Small intestine (tissue), 7 donors: Measurements from ENCODE around the gene DDAH1. TPM values are rescaled to one million over a fixed set of nuclear protein-coding genes. Genes with fewer than 3 reads are reported as not detected.
"Not testable (repeated sequence)": the region's sequence is repeated elsewhere in the genome, so short reads cannot be mapped to it uniquely, and the experiment has no call there.

Experiments used
- DNase-seq, 2 donors: peaks; one replicate each; pipeline versions ENCODE4 v3.0.0 to v3.0.0-alpha.2; 2013
- FAIRE-seq: peaks from 2 replicates; lab custom pipeline; 2012; peaks lifted over from hg19 to GRCh38; lab: Jason Lieb, UNC
- H3K27ac ChIP-seq, 3 donors: one replicate each; pipeline ENCODE4 v1.5.1; 2013; ENCODE audit warnings: low read length in 2 of 3, mild to moderate bottlenecking in 2 of 3, control low read depth in 1 of 3, inconsistent platforms in 1 of 3, low read depth in 1 of 3, moderate library complexity in 1 of 3
- H3K27me3 ChIP-seq, 3 donors: one replicate each; pipeline ENCODE4 v1.6.1; 2013; ENCODE audit warnings: low read length in 3 of 3, inconsistent platforms in 1 of 3; ENCODE audit not compliant: control insufficient read depth in 3 of 3, insufficient read depth in 3 of 3
- H3K36me3 ChIP-seq, 3 donors: one replicate each; pipeline ENCODE4 v1.6.1; 2013; ENCODE audit warnings: low read length in 3 of 3, inconsistent platforms in 1 of 3, low read depth in 1 of 3, mild to moderate bottlenecking in 1 of 3, moderate library complexity in 1 of 3; ENCODE audit not compliant: control insufficient read depth in 3 of 3, insufficient read depth in 2 of 3
- H3K4me1 ChIP-seq, 3 donors: one replicate each; pipeline ENCODE4 v1.6.1; 2013; ENCODE audit warnings: low read length in 2 of 3, inconsistent platforms in 1 of 3, low read depth in 1 of 3, mild to moderate bottlenecking in 1 of 3, moderate library complexity in 1 of 3; ENCODE audit not compliant: control insufficient read depth in 3 of 3, insufficient read depth in 2 of 3
- H3K4me3 ChIP-seq, 3 donors: one replicate each; pipeline ENCODE4 v1.5.1; 2013; ENCODE audit warnings: low read length in 3 of 3, control low read depth in 1 of 3, inconsistent platforms in 1 of 3, low read depth in 1 of 3, mild to moderate bottlenecking in 1 of 3, moderate library complexity in 1 of 3
- H3K9me3 ChIP-seq, 2 donors: one replicate each; pipeline ENCODE4 v1.6.1; 2013; ENCODE audit warnings: low read depth in 1 of 2, low read length in 1 of 2; ENCODE audit not compliant: control insufficient read depth in 2 of 2, insufficient read depth in 1 of 2
- WGBS, 3 donors: extraction: QIAGEN DNeasy Blood & Tissue Kit; methylation state at CpG; one replicate each; pipeline ENCODE4 v1.1.7; 2013; 5-methylcytosine and 5-hydroxymethylcytosine counted together
- polyA plus RNA-seq, 4 donors: library from polyadenylated mRNA; stranded (reverse) in 3 of 4; unstranded in 1 of 4; fragments of 200-250 nt in 3 of 4; fragments of 120-200 nt in 1 of 4; gene quantifications; one replicate each; pipeline versions ENCODE4 v1.2.1 to v1.2.3, GENCODE V29; 2013
- donor health status: healthy with polysubstance abuse.
- donor health status: control.
- donor health status: control.
- donor health status: Bipolar disorder and iron deficiency.
- donor health status: healthy.

DDAH1 gene
- polyA plus RNA-seq, 4 donors, result 21.9 to 130 (median 46.7) TPM

DNA sequence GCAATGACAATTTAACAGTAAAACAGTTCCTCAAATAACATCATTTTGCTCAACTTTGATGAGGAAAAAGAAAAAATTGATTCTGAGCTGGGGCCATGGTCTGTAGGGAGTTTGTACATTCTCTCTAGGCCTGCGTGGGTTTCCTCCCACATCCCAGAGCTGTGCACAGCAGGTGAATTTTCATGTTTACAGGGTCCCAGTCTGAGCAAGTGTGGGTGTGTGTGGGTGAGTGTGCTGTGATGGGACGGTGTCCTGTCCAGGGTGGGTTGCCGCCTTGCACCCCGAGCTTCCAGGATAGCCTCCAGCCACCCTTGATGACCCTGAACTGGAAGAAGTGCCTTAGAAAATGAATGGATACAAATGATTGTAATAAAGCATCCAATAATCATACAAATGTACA lies 112.9 kb downstream of the DDAH1 start:
- no peaks in the 10 kb centered on the region for H3K4me1 ChIP-seq
- no peak overlapping the region for H3K4me3 ChIP-seq
- FAIRE-seq, result no peak
- no peak overlapping the region for H3K27ac ChIP-seq
- 90 to 96% (median 96%) methylated on average over 4 of the region's 4 CpGs for WGBS, 3 donors
- no peaks in the 10 kb centered on the region for H3K9me3 ChIP-seq
- DNase-seq, result no peak
- peaks cover 0 to 14% (median 5%) of the 10 kb centered on the region in 3 donors for H3K36me3 ChIP-seq
- no peaks in the 10 kb centered on the region for H3K27me3 ChIP-seq

DNA sequence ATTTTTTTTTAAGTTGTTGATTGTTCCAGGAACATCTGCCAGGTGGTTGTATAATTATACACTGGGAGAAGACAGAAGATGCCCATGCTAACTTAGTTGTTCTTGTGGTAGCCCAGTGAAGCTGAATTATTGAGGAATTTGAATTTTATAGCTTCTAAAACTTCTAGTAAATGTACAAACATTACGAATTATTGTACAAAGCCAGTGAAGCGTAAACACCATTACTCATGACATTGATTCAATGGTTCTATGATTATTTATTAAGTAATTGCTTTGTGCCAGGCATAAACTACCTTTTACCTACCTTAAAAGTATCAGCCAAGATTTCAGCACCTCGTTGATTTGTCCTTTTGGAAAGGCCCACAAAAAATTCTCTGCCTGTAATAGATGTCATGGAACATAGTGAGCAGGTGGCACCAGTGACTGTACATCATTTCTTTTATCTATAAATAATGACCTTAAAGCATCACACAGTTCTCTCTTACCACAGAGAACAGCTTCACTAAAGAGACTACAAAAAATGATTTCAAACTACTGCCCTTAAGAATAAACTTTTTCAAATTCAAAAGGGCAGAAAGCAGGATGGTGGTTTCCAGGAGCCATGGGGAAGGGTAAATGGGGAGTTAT lies 113.6 kb downstream of the DDAH1 start:
- no peaks in the 10 kb centered on the region for H3K4me1 ChIP-seq
- peaks cover 0 to 14% (median 5%) of the 10 kb centered on the region in 3 donors for H3K36me3 ChIP-seq
- no peak overlapping the region for H3K27ac ChIP-seq
- WGBS, 3 donors, result 71 to 84% (median 79%) methylated on average over 3 of the region's 3 CpGs
- no peaks in the 10 kb centered on the region for H3K9me3 ChIP-seq
- H3K27me3 ChIP-seq, result no peaks in the 10 kb centered on the region
- no peak for FAIRE-seq
- H3K4me3 ChIP-seq, result no peak overlapping the region
- no peak for DNase-seq

- WGBS, 3 donors, result 82 to 88% (median 84%) methylated on average over 3 of the region's 3 CpGs
- FAIRE-seq, result no peak
- DNase-seq, result no peak
Observed at GRCh38 chr1:85349224-85349623, 115.7 kb downstream of the DDAH1 start.

GRCh38 chr1:85347908-85348307 lies 117.1 kb downstream of the DDAH1 start:
- FAIRE-seq (no peak), DNase-seq (no peak)
- Histone ChIP-seq H3K9me3 (no peaks in the 10 kb centered on the region), H3K4me1 (no peaks in the 10 kb centered on the region), H3K27me3 (no peaks in the 10 kb centered on the region), H3K27ac (no peak overlapping the region), H3K4me3 (no peak overlapping the region), H3K36me3 (peaks cover 0 to 14% (median 5%) of the 10 kb centered on the region in 3 donors)
- WGBS, 3 donors, result 72 to 90% (median 77%) methylated on average over 2 of the region's 2 CpGs

More at GRCh38 chr1:85349224-85349623, 115.7 kb downstream of the DDAH1 start:
- Histone ChIP-seq H3K27ac (no peak overlapping the region), H3K4me1 (no peaks in the 10 kb centered on the region), H3K36me3 (peaks cover 0 to 14% (median 5%) of the 10 kb centered on the region in 3 donors), H3K27me3 (no peaks in the 10 kb centered on the region), H3K4me3 (no peak overlapping the region), H3K9me3 (no peaks in the 10 kb centered on the region)

GRCh38 chr1:85347275-85347674 lies 117.7 kb downstream of the DDAH1 start:
- not testable (repeated sequence) for H3K4me3 ChIP-seq, H3K4me1 ChIP-seq, H3K27me3 ChIP-seq, FAIRE-seq, H3K9me3 ChIP-seq, H3K27ac ChIP-seq, DNase-seq
- H3K36me3 ChIP-seq, result peaks cover 0 to 14% (median 5%) of the 10 kb centered on the region in 3 donors
- 85 to 95% (median 88%) methylated on average over 4 of the region's 4 CpGs for WGBS, 3 donors

DNA sequence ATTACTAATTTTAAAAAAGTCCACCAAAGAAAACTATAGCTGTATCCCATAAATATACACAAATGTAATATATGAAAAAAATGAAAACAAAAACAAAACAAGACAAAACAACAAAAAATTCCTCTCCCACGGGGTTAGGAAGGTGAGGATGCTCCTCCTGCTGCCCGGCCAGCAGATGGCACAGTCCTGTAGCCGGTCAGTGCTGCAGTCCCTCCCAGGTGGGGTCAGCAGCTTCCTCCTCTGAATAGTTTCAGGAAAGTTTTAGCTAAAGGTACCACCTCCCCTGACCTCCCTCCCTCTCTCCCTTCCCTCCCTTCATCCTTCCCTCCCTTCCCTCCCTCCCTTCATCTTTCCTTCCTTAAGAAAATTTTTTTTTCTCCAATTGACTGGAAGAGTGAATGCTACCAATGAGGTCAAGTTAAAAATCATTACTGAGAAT lies 120.7 kb downstream of the DDAH1 start:
- DNase-seq (peak; percentile 34 to 36), FAIRE-seq (no peak)
- Histone ChIP-seq H3K9me3 (no peaks in the 10 kb centered on the region), H3K4me1 (no peaks in the 10 kb centered on the region), H3K36me3 (peaks cover 0 to 2% (median 0%) of the 10 kb centered on the region in 3 donors), H3K4me3 (no peak overlapping the region), H3K27me3 (no peaks in the 10 kb centered on the region), H3K27ac (no peak overlapping the region)
- 12 to 32% (median 24%) methylated on average over 3 of the region's 3 CpGs for WGBS, 3 donors

- no peak overlapping the region for H3K27ac ChIP-seq
- FAIRE-seq (no peak), DNase-seq (no peak)
- no peak overlapping the region for H3K4me3 ChIP-seq
- no peaks in the 10 kb centered on the region for H3K9me3 ChIP-seq
- 35 to 52% (median 35%) methylated on average over 1 of the region's 1 CpG for WGBS, 3 donors
- no peaks in the 10 kb centered on the region for H3K27me3 ChIP-seq
- no peaks in the 10 kb centered on the region for H3K36me3 ChIP-seq
- H3K4me1 ChIP-seq, result no peaks in the 10 kb centered on the region
Observed at GRCh38 chr1:85343612-85344255, 121.2 kb downstream of the DDAH1 start.

GRCh38 chr1:85343213-85343611 lies 121.7 kb downstream of the DDAH1 start:
- WGBS, 3 donors, result 65 to 95% (median 93%) methylated on average over 1 of the region's 1 CpG
- DNase-seq, result no peak
- H3K4me1 ChIP-seq, result no peaks in the 10 kb centered on the region
- H3K27ac ChIP-seq, result no peak overlapping the region
- no peak overlapping the region for H3K4me3 ChIP-seq
- H3K9me3 ChIP-seq, result no peaks in the 10 kb centered on the region
- H3K27me3 ChIP-seq, result no peaks in the 10 kb centered on the region
- no peak for FAIRE-seq
- H3K36me3 ChIP-seq, result no peaks in the 10 kb centered on the region
